HG02759 (cell line): ENCODE measurements around the gene DCDC1.
A peak's percentile ranks its signal among the peaks of the same experiment; 100 is the strongest.

Experiments used
- ATAC-seq: cut with Tn5 transposase; IDR thresholded peaks from one replicate; pipeline ENCODE4 v1.9.1; 2021; ENCODE audit warnings: mild to moderate bottlenecking, moderate library complexity; ENCODE audit not compliant: unreplicated experiment

DCDC1 gene, protein sequence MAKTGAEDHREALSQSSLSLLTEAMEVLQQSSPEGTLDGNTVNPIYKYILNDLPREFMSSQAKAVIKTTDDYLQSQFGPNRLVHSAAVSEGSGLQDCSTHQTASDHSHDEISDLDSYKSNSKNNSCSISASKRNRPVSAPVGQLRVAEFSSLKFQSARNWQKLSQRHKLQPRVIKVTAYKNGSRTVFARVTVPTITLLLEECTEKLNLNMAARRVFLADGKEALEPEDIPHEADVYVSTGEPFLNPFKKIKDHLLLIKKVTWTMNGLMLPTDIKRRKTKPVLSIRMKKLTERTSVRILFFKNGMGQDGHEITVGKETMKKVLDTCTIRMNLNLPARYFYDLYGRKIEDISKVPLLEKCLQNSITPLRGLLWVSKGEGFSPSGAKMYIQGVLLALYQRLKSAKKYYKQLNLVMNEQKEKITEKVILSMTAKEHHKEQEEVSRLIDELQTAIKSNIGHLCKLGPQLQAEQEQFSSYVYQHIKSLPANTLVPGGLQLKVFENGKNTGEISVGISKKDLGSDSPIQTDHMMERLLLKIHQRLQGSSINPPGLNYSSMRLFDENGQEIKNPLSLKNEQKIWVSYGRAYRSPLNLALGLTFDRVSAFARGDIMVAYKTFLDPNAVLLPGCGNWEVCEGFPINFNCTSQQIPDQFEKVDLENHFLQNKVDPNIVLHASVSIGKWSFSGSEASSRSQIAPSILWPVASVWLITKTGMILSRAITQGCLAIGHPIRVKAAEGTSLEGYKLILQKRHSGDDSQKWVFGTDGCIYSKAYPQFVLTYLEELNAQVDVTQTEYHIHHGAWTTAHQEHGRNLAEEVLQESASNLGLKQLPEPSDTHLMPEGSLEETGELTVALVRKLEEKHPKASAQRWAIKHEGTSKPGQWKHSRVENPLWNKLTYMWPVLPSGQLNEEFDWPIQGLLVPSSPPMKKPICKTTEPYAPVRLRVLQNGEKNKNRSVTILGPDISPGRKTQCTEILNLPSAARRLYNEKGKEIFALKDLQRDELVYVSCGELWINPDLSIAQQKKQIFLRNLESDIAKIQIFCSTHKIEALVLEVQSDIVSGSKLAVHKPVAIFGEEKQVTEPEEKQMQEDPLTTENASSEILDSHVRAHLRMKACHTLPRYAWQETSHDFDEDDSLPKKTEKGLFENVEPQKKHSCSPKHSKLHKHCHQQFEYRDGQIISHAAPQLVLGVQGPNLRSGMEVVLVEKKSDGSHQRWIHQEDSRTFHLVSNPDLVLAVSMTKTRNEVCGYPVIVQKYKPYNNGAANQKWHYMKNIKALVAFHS (N-terminal part only)

DNA sequence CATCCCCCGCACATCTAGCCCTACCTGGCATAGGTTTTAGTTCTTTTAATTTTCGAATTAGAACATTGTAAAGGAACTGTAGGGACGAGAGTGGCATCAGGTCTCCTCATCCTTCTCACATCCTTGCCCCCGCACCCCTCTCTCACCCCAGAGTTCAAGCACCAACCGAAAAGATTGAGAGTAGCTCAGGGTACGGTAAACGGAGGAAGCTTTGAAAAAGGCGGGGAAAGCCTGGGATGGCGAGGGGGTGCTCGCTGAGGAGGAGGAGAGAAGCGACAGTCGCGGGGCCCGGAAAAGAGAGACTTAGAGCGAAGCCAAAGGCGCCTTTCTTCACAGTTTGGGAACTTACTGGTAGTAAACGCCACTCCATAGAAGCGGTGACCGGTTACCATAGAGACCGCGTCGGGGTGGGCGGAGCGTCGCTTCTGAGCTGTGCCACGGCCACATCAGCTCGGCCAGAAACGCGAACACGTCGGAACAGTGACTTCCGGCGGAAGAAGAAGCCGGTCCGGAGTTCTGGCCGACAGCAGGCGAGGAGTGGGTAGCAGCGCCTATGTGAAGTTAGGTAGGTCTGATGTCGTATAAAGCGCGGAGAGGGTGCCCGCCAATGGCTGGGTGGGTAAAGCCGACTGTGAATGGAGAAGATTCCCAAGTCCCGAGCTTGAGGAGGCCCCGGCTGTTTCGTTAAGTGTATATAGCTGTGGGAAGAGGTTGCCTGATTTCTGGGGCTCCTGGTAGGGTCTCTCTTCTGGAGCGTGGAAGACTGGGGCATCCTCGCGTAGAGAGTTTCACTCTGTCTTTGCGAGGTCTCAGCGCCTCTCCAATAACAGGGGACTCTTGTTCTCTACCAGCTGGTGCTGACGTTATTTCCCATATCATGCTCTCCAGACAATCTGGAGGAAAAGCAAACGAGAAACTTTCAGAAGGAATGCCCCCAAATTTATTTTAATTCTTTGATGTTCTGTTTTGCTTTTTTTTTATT lies at the start of gene DCDC1, which contains the start of gene DNAJC24:
Gene DCDC1, minus strand, starts transcription at position 392 of the 982 bp plus-strand sequence. CDS start 41,459 bp downstream, outside the sequence.
Gene DNAJC24, plus strand, starts transcription at position 513 of the 982 bp plus-strand sequence. CDS start 889 bp downstream, outside the sequence.
- ATAC-seq: peak; percentile 99

DNA sequence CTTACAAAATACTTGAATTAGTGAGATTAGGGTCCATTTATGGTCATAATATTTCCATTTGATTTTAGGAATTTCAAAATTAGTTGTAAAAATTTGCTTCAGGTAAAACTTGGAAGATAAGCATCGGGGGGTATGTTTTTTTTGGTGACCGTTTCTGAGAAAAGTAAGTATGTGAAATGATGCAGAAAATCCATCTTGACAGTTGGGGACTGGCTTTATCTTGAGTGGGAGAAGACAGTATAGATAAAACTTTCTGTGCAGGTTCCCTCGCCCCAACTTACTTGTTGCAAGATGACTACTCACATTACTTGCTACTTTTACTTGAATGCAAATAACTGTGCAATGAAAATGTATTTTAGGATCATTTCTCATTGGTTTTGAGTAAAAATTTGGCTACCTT lies 49.6 kb upstream of the DCDC1 start:
- no peak for ATAC-seq

DNA sequence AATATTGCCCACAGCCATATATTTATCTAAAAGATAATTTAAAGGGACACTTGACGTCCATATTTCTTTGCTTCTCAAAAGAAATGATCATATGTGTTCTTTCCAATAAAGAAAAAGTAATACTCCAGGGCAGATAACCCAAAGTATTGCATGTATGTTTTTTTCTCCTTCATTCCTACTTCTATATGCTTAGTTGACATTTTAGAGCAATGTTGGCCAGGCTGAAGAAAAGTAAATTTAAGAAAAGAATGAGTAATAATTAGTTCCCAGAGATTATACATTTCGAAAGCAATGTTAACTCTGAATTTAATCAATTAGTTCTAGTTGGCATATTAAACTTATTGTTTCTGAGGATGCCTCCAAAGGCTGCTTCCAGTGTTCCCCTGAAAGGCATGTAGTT lies 48.3 kb upstream of the DCDC1 start:
- no peak for ATAC-seq

DNA sequence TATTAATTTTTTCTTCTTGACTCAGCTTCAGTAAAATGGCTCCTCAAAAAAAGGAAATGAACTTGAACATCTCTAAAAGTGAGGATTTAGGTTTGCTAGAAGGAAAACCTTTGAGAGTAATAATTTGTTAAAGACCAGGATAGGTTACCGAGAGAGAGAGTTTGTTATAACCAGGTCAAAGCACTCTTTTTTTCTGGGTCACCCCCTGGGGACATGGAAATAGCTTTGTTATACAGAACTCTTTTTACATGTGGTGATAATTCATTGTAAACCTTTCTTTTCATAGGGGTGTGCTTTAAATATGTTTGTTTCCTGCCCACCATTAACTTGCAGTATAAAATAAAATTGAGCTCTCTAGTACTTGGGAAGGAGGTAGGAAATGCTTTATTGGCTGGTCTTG lies 47.8 kb upstream of the DCDC1 start:
- no peak for ATAC-seq

DNA sequence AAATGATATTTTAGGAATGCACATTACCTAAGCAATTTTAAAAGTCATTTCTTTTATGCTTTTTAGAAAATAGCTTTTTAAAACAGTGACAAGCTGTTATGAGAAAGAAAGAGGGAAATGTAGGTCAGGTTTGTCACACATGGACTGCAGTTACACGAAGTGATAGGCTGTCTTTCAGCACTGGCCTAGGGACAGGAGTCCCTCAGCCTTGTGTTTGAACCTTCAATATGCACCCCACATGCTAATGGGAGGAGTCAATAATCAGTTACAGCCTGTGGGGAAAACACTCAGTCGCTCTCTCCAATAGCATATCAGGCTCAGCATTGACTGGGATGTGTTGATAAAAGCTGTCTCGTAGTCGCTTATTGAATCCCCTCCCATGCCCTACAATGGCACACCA lies 45.9 kb upstream of the DCDC1 start:
- ATAC-seq: no peak

DNA sequence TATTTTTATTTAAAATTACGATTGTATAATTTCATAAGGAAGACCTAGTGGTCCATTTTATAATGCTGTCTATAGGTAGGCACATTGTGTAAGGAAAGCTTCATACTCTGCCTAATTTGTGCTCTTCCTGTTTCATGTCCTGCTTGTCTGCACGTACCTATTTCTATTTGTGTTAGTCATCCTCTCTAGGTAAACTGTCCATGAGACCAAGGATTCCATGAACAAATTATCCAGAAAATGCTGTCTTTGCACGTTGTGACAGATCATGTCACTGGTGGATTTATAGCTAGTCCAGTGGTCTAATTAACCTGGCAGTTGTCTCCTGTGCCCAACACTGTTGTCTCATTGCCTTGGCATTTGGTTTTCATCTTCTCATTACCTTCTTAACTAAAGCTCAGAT lies 44.8 kb upstream of the DCDC1 start:
- ATAC-seq: no peak

DNA sequence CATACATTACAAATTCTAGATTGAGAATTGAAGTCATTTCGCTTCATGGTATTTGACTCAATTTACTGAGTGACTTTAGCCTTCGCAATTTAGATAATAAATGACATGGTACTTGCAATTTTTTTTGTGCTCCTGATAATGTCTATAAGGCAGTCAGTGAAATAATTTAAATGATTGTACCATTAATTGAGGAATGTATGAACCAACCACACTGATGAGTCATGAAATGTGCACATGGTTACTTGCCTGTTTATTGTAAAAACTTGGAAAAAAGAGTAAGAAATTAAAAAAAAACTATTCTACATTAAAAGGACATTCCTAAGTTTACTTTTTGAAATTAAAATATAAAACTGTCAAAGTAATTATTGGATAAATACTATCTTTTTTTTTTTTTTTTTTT lies 43.4 kb upstream of the DCDC1 start:
- ATAC-seq: no peak

DNA sequence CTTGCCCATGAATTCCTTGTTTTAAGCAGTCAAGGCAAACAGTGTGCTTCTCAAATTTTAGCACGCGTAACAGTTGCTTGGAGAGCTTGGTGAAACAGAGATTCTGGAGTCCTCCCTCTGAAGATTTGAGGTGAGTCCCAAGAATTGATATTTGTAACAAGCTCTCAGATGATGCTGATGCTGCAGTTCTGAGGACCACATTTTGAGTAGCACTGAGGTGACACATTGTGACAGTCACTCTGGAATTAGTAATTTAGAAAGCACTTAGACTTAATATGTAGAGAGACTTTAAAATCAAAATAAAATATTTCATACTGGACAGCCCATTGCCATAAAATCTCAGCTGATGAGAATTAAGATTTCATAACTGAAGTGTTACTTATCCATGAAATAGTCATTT lies 38.7 kb upstream of the DCDC1 start:
- ATAC-seq: no peak

DNA sequence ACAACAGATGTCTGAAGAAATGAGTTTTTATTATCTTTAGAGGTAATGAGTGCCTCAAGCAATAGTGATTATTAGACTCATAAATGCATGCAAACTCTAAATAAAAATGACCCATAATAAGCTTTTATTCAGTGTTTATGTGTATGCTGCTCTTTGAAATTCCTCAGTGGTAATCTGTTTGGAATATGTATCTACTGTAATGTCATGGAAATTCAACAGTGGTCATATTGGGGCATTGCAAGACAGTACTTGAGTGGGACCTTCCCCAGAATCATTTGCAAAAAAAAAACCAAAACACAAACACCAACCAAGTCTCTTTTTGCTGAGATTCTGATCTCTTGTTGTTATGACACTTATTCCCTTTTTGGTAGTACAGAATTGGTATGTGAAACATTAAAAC lies 35.1 kb upstream of the DCDC1 start:
- no peak for ATAC-seq

DNA sequence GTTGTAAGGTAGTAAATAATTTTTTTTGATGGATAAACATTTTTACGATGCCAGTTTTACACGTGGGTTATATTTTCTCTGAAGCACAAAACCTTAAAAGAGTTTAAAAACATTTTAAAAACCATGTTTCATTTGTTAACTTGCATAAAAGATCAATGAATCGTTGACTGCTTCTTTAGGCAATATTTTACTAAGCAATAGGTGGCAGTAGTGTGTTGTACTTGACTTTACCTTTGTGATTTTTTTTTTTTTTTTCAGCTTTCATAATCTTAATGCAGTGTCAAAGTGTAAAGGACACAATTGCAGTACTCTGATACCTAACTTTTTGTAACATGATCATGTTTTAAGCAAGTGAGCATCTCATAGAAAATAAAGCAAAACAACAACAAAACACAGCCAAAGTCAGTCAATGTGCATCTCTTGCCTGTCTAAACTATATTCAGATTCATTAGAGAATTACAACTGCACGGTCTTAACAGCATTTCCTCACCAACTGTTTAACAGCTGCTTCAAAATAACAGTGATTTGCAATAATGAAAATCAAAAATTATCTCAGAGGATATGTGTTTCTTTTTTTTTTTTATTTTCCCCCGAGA lies 27.8 kb upstream of the DCDC1 start:
- no peak for ATAC-seq

DNA sequence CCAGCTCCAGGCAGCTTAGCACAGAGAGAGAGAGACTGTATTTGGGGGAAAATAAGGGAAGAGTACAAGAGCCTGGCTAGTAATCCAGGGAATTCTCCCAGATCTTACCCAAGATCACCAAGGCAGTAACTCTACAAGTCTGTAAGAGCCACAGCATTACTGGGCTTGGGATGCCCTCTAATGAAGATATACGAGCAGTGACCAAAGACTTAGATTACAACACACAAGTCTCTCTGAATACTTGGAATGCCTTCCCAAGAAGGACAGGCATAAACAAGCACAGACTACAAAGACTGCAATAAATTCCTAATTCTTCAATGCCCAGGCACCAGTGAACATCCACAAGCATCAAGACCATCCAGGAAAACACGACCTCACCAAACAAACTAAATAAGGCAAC lies 17.8 kb upstream of the DCDC1 start:
- no peak for ATAC-seq

DNA sequence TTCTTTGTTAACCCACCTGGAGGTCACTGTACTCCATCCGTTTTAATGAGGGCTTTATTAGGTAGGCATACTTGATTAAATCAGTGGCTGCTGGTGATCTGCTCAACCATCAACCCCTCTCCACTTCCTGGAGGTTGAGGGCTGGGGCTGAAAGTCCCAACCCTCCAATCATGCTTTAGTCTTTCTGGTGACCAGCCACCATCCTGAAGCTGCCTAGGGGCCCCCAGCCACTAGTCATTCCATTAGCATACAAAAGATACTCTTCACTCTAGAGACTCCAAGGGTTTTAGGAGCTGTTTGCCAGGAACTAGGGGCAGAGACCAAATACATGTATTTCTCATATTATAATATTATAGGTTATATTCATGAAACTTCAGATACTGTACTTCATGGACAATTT lies 13.6 kb upstream of the DCDC1 start:
- no peak for ATAC-seq

DNA sequence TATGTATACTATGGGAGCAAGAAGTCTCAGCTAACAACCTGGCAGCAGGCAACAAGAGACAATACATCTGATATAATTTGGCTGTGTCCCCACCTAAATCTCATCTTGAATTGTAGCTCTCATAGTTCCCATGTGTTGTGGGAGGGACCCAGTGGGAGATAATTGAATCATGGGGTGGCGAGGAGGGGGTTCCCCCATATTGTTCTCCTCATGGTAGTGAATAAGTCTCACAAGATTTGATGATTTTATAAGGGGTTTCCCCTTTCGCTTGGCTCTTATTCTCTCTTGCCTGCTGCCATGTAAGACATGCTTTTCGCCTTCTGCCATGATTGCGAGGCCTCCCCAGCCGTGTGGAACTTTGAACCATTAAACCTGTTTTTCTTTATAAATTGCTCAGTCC lies 6.3 kb upstream of the DCDC1 start:
- no peak for ATAC-seq

DNA sequence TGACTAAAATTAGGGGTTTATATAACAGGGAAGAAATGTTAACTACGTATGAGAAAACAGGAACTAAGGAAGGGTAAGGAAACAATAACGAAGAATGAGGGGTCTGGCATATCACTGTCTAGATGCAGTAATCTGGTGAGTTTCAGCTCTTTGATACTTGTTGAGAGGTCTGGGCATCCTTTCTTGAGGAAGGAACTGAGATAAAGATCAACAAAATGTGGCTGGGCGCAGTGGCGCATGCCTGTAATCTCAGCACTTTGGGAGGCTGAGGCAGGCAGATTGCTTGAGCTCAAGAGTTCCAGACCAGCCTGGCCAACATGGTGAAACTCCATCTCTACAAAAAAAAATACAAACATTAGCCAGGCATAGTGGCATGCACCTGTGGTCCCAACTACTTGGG lies 2.7 kb downstream of the DCDC1 start:
- no peak for ATAC-seq

DNA sequence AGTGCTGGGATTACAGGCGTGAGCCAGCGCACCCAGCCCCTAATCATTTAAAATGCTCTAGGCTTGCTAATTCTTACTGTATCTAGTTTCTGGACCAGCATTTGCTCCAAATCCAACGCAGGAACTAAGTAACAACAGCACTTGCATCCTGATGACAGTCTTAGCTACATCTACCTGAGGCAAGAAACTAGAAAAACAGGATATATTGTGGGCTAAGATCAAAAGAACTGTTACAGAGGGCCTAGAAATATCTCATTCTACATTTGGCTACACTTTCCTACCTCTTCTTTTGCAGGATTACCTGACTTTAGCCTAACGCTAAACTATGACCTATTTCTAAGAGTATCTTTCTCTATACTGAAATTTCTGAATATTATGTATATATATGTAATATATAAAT lies 7.8 kb downstream of the DCDC1 start:
- no peak for ATAC-seq

DNA sequence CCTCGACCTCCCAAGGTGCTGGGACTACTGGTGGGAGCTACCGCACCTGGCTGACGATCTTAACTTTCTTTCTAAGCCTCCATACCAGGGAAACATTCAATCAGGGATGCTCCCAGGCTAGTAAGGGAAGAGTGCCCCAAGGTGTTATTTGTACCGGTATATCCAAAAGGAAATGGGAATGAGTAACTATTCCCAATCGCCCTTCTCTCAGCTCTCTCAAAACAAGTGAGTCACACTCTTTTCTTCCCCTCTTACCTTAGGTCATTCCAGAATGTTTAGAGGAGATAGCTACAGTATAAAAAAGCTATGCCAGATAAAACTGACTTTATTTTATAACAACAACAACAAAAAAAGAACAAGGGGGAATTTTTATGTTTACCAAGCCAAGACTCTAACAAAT lies 13.7 kb downstream of the DCDC1 start:
- ATAC-seq: no peak

DNA sequence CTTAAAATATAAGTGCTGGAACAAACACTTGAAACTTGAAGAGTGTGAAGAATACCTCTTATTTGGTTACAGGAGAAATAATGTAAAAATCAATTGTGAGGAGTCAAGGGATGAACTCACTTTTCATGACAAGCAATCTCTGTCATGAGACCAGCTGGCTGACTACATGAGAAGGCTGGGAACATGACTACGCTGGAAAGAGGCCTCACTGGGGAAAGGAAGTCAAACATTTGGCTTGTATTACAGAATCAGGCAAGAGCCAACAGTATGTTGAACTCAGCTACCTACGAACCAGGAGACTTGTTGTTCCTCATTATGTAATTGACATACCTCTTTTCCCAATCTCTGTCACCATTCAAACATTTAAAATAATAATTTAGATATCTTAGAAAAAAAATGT lies 14.4 kb downstream of the DCDC1 start:
- ATAC-seq: no peak

DNA sequence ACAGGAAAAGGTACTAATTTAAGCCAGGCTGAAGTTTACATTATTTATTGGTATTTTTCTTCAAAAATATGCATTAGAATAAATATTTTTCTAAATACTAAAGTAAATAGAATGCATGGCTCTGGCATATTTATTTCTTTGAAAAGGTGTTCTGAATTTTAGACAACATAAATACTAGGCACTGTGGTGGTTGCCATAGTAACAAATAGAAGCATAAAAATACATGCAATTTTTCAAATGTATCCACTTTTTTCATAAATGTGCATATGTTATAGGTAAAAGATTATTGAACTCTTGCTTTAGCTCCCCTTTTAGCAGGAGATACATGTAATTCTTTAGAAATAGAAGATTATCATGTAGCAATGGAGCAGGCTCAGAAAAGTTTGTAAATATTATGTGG lies 18.4 kb downstream of the DCDC1 start:
- ATAC-seq: no peak

DNA sequence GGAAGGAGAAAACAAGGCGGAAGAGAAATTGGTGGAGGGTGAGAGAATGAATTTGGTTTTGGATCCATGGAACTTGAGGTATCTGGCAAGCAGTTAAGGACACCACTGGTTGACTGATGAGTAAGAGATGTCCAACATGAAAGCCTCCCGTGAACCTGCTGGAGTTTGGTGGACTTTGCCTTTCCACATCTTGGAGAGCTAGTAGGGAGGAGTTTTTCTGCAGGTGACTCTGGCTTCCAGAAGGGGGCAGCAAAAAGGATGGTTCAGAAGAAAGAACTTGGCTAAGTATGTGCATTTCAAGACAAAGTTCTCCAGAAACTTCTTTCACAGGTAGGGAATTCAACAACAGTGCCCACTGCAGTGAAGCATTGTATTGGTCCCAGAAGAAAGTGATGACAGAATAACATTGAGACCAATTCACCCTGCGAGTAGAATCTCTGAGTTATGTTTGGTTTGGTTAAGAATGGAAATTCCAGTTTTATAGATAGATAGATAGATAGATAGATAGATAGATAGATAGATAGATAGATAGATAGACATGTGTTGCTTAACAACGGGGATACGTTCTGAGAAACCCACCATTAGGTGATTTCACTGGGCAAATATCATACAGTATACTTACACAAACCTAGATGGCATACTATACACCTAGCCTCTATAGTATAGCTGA lies 28.5 kb downstream of the DCDC1 start:
- no peak for ATAC-seq
